Astrocyte (in vitro differentiated cells and primary cell): ENCODE results near the gene SHTN1. TPM values are rescaled to one million over a fixed set of nuclear protein-coding genes. Genes with fewer than 3 reads are reported as not detected.

ENCODE experiments used
- DNase-seq: peaks from one replicate; pipeline ENCODE4 v3.0.0-alpha.2; 2010; ENCODE audit warnings: low read depth
- FAIRE-seq: peaks from 2 replicates; lab custom pipeline; 2011; peaks lifted over from hg19 to GRCh38; lab: Jason Lieb, UNC
- H2AFZ ChIP-seq: 2 replicates; pipeline ENCODE4 v1.6.0; 2012; ENCODE audit warnings: low read depth, low read length, inconsistent platforms
- H3K27ac ChIP-seq: 2 replicates; pipeline ENCODE4 v1.5.1; 2011; ENCODE audit warnings: low read depth, low read length, inconsistent platforms
- H3K27me3 ChIP-seq: 2 replicates; pipeline ENCODE4 v1.6.0; 2011; ENCODE audit warnings: low read length, inconsistent platforms; ENCODE audit not compliant: insufficient read depth
- H3K36me3 ChIP-seq: 2 replicates; pipeline ENCODE4 v1.5.1; 2011; ENCODE audit warnings: low read length, inconsistent platforms; ENCODE audit not compliant: insufficient read depth
- H3K4me1 ChIP-seq: 2 replicates; pipeline ENCODE4 v1.5.1; 2011; ENCODE audit warnings: low read length, inconsistent platforms; ENCODE audit not compliant: insufficient read depth
- H3K4me2 ChIP-seq: 2 replicates; pipeline ENCODE4 v1.6.0; 2012; ENCODE audit warnings: low read length, inconsistent platforms
- H3K4me3 ChIP-seq: 2 replicates; pipeline ENCODE4 v1.5.1; 2011; ENCODE audit warnings: low read depth, mild to moderate bottlenecking, low read length, inconsistent platforms; ENCODE audit not compliant: insufficient read depth
- H3K79me2 ChIP-seq: 2 replicates; pipeline ENCODE4 v1.6.0; 2012; ENCODE audit warnings: mild to moderate bottlenecking, low read length, inconsistent platforms; ENCODE audit not compliant: insufficient read depth
- H3K9ac ChIP-seq: 2 replicates; pipeline ENCODE4 v1.6.0; 2012; ENCODE audit warnings: mild to moderate bottlenecking, low read length, inconsistent platforms
- H3K9me3 ChIP-seq: 2 replicates; pipeline ENCODE4 v1.5.1; 2012; ENCODE audit warnings: low read depth, mild to moderate bottlenecking, low read length, inconsistent platforms; ENCODE audit not compliant: insufficient read depth
- H4K20me1 ChIP-seq: 2 replicates; pipeline ENCODE4 v1.6.0; 2012; ENCODE audit warnings: low read length, inconsistent platforms; ENCODE audit not compliant: insufficient read depth
- H3K27ac Mint-ChIP-seq: one replicate; pipeline ENCODE4 v1.8.0; 2021; ENCODE audit warnings: mild to moderate bottlenecking, mixed read lengths; ENCODE audit not compliant: unreplicated experiment
- H3K27me3 Mint-ChIP-seq: one replicate; pipeline ENCODE4 v1.8.0; 2021; ENCODE audit warnings: low read depth, mixed read lengths; ENCODE audit not compliant: unreplicated experiment
- H3K36me3 Mint-ChIP-seq: one replicate; pipeline ENCODE4 v1.8.0; 2021; ENCODE audit warnings: low read depth, mixed read lengths; ENCODE audit not compliant: unreplicated experiment
- H3K4me1 Mint-ChIP-seq: one replicate; pipeline ENCODE4 v1.8.0; 2021; ENCODE audit warnings: low read depth, mixed read lengths; ENCODE audit not compliant: unreplicated experiment
- H3K4me3 Mint-ChIP-seq: one replicate; pipeline ENCODE4 v1.8.0; 2021; ENCODE audit warnings: mild to moderate bottlenecking, moderate library complexity, mixed read lengths; ENCODE audit not compliant: unreplicated experiment
- H3K9me3 Mint-ChIP-seq: one replicate; pipeline ENCODE4 v1.8.0; 2021; ENCODE audit warnings: mild to moderate bottlenecking, mixed read lengths; ENCODE audit not compliant: unreplicated experiment
- CTCF ChIP-seq: IDR thresholded peaks from 2 replicates; pipeline ENCODE4 v1.5.1; 2011; ENCODE audit warnings: low read depth, mild to moderate bottlenecking, inconsistent platforms, low read length, moderate library complexity; ENCODE audit not compliant: insufficient read depth
- EZH2 ChIP-seq: IDR thresholded peaks from 2 replicates; pipeline ENCODE4 v1.6.1; 2012; ENCODE audit warnings: mild to moderate bottlenecking, low read length, inconsistent platforms; ENCODE audit not compliant: insufficient read depth
- total RNA-seq: library from RNA; stranded (reverse); gene quantifications from 2 replicates; pipeline ENCODE4 v1.2.1, GENCODE V29; 2021

Gene SHTN1
- total RNA-seq, 1 donor from 2014 or later = 32.7 TPM

GRCh38 chr10:116992183-116992582, 12.8 kb downstream of the SHTN1 start:
- TF ChIP-seq EZH2 (no peak), CTCF (no peak)

GRCh38 chr10:116990276-116990800, 14.6 kb downstream of the SHTN1 start:
- Mint-ChIP-seq H3K4me3 (no peak overlapping the region), H3K4me1 (peaks cover 6% of the 10 kb centered on the region), H3K36me3 (no peaks in the 10 kb centered on the region), H3K27me3 (no peaks in the 10 kb centered on the region), H3K27ac (no peak overlapping the region), H3K9me3 (no peaks in the 10 kb centered on the region)
- H3K4me2 ChIP-seq = no peak overlapping the region
- H3K36me3 ChIP-seq = no peaks in the 10 kb centered on the region
- TF ChIP-seq CTCF (no peak), EZH2 (no peak)
- no peak overlapping the region for H3K27ac ChIP-seq
- H3K4me1 ChIP-seq = no peaks in the 10 kb centered on the region
- peaks cover 18% of the 10 kb centered on the region for H4K20me1 ChIP-seq
- FAIRE-seq (no peak), DNase-seq (no peak)
- no peaks in the 10 kb centered on the region for H3K9me3 ChIP-seq
- no peak overlapping the region for H3K9ac ChIP-seq
- H3K79me2 ChIP-seq = peaks cover 7% of the 10 kb centered on the region
- no peak overlapping the region for H3K4me3 ChIP-seq
- H3K27me3 ChIP-seq = no peaks in the 10 kb centered on the region
- H2AFZ ChIP-seq = no peak overlapping the region

More at GRCh38 chr10:116992183-116992582, 12.8 kb downstream of the SHTN1 start:
- Histone ChIP-seq H3K4me3 (no peak overlapping the region), H3K4me1 (no peaks in the 10 kb centered on the region), H4K20me1 (peaks cover 18% of the 10 kb centered on the region), H2AFZ (no peak overlapping the region), H3K79me2 (peaks cover 9% of the 10 kb centered on the region), H3K9me3 (no peaks in the 10 kb centered on the region), H3K9ac (no peak overlapping the region), H3K4me2 (no peak overlapping the region), H3K27me3 (no peaks in the 10 kb centered on the region), H3K27ac (no peak overlapping the region), H3K36me3 (no peaks in the 10 kb centered on the region)
- H3K27me3 Mint-ChIP-seq = no peaks in the 10 kb centered on the region
- no peak overlapping the region for H3K27ac Mint-ChIP-seq
- H3K4me1 Mint-ChIP-seq = peaks cover 6% of the 10 kb centered on the region
- DNase-seq = no peak
- H3K36me3 Mint-ChIP-seq = no peaks in the 10 kb centered on the region
- no peak overlapping the region for H3K4me3 Mint-ChIP-seq
- FAIRE-seq = no peak
- H3K9me3 Mint-ChIP-seq = no peaks in the 10 kb centered on the region

- no peaks in the 10 kb centered on the region for H3K36me3 Mint-ChIP-seq
- Histone ChIP-seq H3K79me2 (peaks cover 16% of the 10 kb centered on the region), H3K36me3 (no peaks in the 10 kb centered on the region), H3K9me3 (no peaks in the 10 kb centered on the region), H4K20me1 (peaks cover 24% of the 10 kb centered on the region), H3K27me3 (no peaks in the 10 kb centered on the region), H3K9ac (no peak overlapping the region), H3K4me2 (no peak overlapping the region), H3K4me3 (no peak overlapping the region), H3K27ac (no peak overlapping the region), H3K4me1 (no peaks in the 10 kb centered on the region), H2AFZ (no peak overlapping the region)
- no peak overlapping the region for H3K4me3 Mint-ChIP-seq
- H3K27me3 Mint-ChIP-seq = no peaks in the 10 kb centered on the region
- no peak for FAIRE-seq
- no peak for TF ChIP-seq EZH2
- no peak for TF ChIP-seq CTCF
- H3K27ac Mint-ChIP-seq = peak overlapping the region; percentile 77
- H3K4me1 Mint-ChIP-seq = peaks cover 6% of the 10 kb centered on the region
- no peak for DNase-seq
- H3K9me3 Mint-ChIP-seq = no peaks in the 10 kb centered on the region
These were observed 15.5 kb downstream of the SHTN1 start for GRCh38 chr10:116989439-116989838.
